Uterus (tissue), 2 donors: ENCODE results near the gene GOLGA6B.
"Not testable (repeated sequence)": the region's sequence is repeated elsewhere in the genome, so short reads cannot be mapped to it uniquely, and the experiment has no call there.

Experiments
- POLR2A ChIP-seq, 2 donors: fragments of 450-650 bp; IDR thresholded peaks; one replicate each; pipeline ENCODE4 v1.6.1; 2016; ENCODE audit warnings: antibody characterized with exemption in 2 of 2, mild to moderate bottlenecking in 1 of 2, moderate library complexity in 1 of 2
- TF ChIP-seq, protein P1 (sequence below), 4 experiments: fragments of 200-600 bp in 2 of 4; fragments of 450-650 bp in 2 of 4; sonication (generic) in 2 of 4; IDR thresholded peaks; one replicate each; pipeline ENCODE4 v1.5.1; 2016 to 2019; ENCODE audit warnings: antibody characterized with exemption in 4 of 4, mild to moderate bottlenecking in 2 of 4, moderate library complexity in 1 of 4

- TF ChIP-seq, protein P1, sequence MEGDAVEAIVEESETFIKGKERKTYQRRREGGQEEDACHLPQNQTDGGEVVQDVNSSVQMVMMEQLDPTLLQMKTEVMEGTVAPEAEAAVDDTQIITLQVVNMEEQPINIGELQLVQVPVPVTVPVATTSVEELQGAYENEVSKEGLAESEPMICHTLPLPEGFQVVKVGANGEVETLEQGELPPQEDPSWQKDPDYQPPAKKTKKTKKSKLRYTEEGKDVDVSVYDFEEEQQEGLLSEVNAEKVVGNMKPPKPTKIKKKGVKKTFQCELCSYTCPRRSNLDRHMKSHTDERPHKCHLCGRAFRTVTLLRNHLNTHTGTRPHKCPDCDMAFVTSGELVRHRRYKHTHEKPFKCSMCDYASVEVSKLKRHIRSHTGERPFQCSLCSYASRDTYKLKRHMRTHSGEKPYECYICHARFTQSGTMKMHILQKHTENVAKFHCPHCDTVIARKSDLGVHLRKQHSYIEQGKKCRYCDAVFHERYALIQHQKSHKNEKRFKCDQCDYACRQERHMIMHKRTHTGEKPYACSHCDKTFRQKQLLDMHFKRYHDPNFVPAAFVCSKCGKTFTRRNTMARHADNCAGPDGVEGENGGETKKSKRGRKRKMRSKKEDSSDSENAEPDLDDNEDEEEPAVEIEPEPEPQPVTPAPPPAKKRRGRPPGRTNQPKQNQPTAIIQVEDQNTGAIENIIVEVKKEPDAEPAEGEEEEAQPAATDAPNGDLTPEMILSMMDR (IDR thresholded peaks at IDR 0.05), result not testable (repeated sequence)
- TF ChIP-seq POLR2A (IDR thresholded peaks at IDR 0.05), result not testable (repeated sequence)
Observed at GRCh38 chr15:72665706-72666105, 11.2 kb downstream of the GOLGA6B start.
